Measurements from ENCODE around the gene WDTC1.
"Not testable (repeated sequence)": the region's sequence is repeated elsewhere in the genome, so short reads cannot be mapped to it uniquely, and the experiment has no call there.

Gene WDTC1

DNA sequence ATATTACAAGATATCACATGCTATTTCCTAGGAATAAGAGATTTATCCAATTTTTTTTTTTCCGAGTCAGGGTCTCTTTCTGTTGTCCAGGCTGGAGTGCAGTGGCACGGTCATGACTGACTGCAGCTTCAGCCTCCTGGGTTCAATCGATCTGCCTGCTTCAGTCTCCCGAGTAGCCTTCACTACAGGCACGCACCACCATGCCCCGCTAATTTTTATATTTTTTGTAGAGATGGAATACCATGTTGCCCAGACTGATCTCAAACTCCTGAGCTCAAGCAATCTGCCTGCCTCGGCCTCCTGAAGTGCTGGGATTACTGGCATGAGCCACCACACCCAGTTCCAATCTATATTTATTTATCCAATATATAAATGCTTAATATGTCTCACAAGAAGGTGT is 18.0 kb upstream of the WDTC1 start:
- TF ChIP-seq, protein P1, sequence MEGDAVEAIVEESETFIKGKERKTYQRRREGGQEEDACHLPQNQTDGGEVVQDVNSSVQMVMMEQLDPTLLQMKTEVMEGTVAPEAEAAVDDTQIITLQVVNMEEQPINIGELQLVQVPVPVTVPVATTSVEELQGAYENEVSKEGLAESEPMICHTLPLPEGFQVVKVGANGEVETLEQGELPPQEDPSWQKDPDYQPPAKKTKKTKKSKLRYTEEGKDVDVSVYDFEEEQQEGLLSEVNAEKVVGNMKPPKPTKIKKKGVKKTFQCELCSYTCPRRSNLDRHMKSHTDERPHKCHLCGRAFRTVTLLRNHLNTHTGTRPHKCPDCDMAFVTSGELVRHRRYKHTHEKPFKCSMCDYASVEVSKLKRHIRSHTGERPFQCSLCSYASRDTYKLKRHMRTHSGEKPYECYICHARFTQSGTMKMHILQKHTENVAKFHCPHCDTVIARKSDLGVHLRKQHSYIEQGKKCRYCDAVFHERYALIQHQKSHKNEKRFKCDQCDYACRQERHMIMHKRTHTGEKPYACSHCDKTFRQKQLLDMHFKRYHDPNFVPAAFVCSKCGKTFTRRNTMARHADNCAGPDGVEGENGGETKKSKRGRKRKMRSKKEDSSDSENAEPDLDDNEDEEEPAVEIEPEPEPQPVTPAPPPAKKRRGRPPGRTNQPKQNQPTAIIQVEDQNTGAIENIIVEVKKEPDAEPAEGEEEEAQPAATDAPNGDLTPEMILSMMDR (conservative IDR thresholded peaks at IDR 0.05; ENCODE audit: low read depth, low read length), result no peak
- H3K4me3 ChIP-seq (ENCODE audit: low read depth, low read length), result no peak overlapping the region
- no peak for DNase-seq (ENCODE audit: low read depth)

DNA sequence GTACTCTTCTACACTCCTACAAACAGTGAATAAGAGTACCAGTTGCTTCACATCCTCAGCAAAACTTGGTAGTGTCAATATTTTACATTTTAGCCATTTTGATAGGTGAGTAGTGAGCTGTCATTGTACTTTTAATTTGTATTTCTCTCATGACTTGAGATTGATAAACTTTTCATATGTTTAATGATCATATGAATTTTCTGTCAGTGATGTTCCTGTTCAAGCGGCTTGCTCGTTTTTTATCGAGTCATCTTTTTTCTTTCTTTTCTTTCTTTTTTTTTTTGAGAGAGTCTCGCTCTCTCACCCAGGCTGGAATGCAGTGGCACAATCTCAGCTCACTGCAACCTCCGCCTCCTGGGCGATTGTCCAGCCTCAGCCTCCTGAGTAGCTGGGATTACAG is 17.0 kb upstream of the WDTC1 start:
- no peak overlapping the region for H3K4me3 ChIP-seq (ENCODE audit: low read depth, low read length)
- DNase-seq (ENCODE audit: low read depth), result no peak
- TF ChIP-seq, protein P1 (conservative IDR thresholded peaks at IDR 0.05; ENCODE audit: low read depth, low read length), result no peak

DNA sequence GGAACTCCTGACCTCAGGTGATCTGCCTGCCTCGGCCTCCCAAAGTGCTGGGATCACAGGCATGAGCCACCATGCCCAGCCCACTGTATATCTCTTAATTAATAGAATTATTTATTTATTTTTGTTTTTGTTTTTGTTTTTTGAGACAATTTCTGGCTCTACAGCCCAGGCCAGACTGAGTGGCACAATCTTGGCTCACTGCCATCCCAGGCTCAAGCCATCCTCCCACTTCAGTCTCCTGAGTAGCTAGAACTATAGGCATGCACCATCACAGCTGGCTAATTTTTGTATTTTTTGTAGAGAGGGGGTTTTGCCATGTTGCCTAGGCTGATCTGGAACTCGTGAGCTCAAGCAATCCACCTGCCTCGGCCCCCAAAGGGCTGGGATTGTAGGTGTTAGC is 15.7 kb upstream of the WDTC1 start:
- no peak overlapping the region for H3K4me3 ChIP-seq (ENCODE audit: low read depth, low read length)
- DNase-seq (ENCODE audit: low read depth), result no peak
- TF ChIP-seq, protein P1 (conservative IDR thresholded peaks at IDR 0.05; ENCODE audit: low read depth, low read length), result no peak

DNA sequence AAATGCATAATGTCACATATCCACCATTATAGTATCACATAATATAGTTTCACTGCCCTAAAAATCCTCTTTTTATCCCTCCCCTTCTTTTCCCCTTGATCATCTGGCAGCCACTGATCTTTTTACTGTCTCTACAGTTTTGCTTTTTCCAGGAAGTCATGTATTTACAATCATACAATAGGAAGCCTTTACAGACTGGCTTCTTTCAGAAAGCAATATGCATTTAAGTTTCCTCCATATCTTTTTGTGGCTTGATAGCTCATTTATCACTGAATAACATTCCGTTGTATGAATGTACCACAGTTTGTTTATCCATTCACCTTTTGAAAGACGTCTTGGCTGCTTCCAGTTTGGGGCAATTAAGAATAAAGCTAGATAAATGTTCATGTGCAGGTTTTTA is 14.3 kb upstream of the WDTC1 start:
- H3K4me3 ChIP-seq (ENCODE audit: low read depth, low read length), result no peak overlapping the region
- no peak for DNase-seq (ENCODE audit: low read depth)
- TF ChIP-seq, protein P1 (conservative IDR thresholded peaks at IDR 0.05; ENCODE audit: low read depth, low read length), result no peak

- DNase-seq (ENCODE audit: low read depth); H3K4me3 ChIP-seq (ENCODE audit: low read depth, low read length): not testable (repeated sequence)
These were observed 13.5 kb upstream of the WDTC1 start for GRCh38 chr1:27220702-27221497.

- no peak for DNase-seq (ENCODE audit: low read depth)
- H3K4me3 ChIP-seq (ENCODE audit: low read depth, low read length), result no peak overlapping the region
- TF ChIP-seq, protein P1 (conservative IDR thresholded peaks at IDR 0.05; ENCODE audit: low read depth, low read length), result no peak
These were observed 8.8 kb upstream of the WDTC1 start for GRCh38 chr1:27225621-27226020.

DNA sequence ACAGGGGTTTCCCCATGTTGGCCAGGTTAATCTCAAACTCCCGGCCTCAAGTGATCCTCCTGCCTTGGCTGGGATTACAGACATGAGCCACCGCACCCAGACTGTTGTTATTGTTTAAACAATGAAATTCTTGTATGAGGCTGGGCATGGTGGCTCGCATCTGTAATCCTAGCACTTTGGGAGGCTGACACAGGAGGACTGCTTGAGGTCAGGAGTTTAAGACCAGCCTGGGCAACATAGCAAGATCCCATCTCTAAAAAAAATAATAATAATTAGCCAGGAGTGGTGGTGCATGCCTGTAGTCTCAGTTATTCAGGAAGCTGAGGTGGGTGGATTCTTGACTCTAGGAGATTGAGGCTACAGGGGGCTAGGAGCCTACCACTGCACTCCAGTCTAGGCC is 6.7 kb upstream of the WDTC1 start:
- no peak overlapping the region for H3K4me3 ChIP-seq (ENCODE audit: low read depth, low read length)
- TF ChIP-seq, protein P1 (conservative IDR thresholded peaks at IDR 0.05; ENCODE audit: low read depth, low read length), result no peak
- DNase-seq (ENCODE audit: low read depth), result no peak
